Lower leg skin (tissue), 3 donors: ENCODE data around the gene DUSP10.

ENCODE experiments used
- CTCF ChIP-seq, 3 donors: fragments of 450-650 bp; IDR thresholded peaks; one replicate each; pipeline ENCODE4 v1.5.1; 2016; ENCODE audit warnings: antibody characterized with exemption in 3 of 3, mild to moderate bottlenecking in 3 of 3, moderate library complexity in 2 of 3
- POLR2A ChIP-seq, 2 donors: fragments of 450-650 bp; IDR thresholded peaks; one replicate each; pipeline ENCODE4 v1.6.1; 2016 to 2017; ENCODE audit warnings: antibody characterized with exemption in 2 of 2, mild to moderate bottlenecking in 1 of 2, moderate library complexity in 1 of 2

GRCh38 chr1:221768444-221769066 is 26.7 kb upstream of the DUSP10 start:
- no peak for TF ChIP-seq CTCF (IDR thresholded peaks at IDR 0.05)
- TF ChIP-seq POLR2A (IDR thresholded peaks at IDR 0.05), result no peak
